LHCN-M2 (cell line): Measurements from ENCODE around the gene THBS3. TPM values are rescaled to one million over a fixed set of nuclear protein-coding genes. Genes with fewer than 3 reads are reported as not detected.
"Not testable (repeated sequence)": the region's sequence is repeated elsewhere in the genome, so short reads cannot be mapped to it uniquely, and the experiment has no call there.

Experiments
- DNase-seq: peaks from one replicate; pipeline ENCODE4 v3.0.0-alpha.2; 2012; ENCODE audit warnings: low read depth
- total RNA-seq: library from RNA; depleted of rRNA; stranded (reverse); fragments of >200 nt; gene quantifications from 2 replicates; pipeline ENCODE4 v1.2.3, GENCODE V29; 2014; rRNA removed

The THBS3 gene
- total RNA-seq, 1 experiment from 2014 or later, result 26.4 TPM

- DNase-seq, result not testable (repeated sequence)
These were observed 51.6 kb downstream of the THBS3 start for GRCh38 chr1:155155996-155156643.

Other genes with a start within 250 kb of the THBS3 start
- gene PYGO2, start 246.1 kb downstream of the THBS3 start, total RNA-seq, result 21.6 and 24.5 TPM in 2 replicates
- 325 and 337 TPM in 2 replicates for gene SHC1, start 237.2 kb downstream of the THBS3 start, total RNA-seq
- gene CKS1B, start 233.2 kb downstream of the THBS3 start, total RNA-seq, result 164 and 175 TPM in 2 replicates
- 30.9 and 41.3 TPM in 2 replicates for gene FLAD1, start 224.6 kb downstream of the THBS3 start, total RNA-seq
- not detected in 2 replicates for gene LENEP, start 214.3 kb downstream of the THBS3 start, total RNA-seq
- 18.9 and 19.5 TPM in 2 replicates for gene ZBTB7B, start 205.1 kb downstream of the THBS3 start, total RNA-seq
- 0.11 and 0.13 TPM in 2 replicates for gene DCST2, start 174.1 kb downstream of the THBS3 start, total RNA-seq
- gene DCST1, start 174.1 kb downstream of the THBS3 start, total RNA-seq, result not detected in 2 replicates
- gene ADAM15, start 156.6 kb downstream of the THBS3 start, total RNA-seq, result 82.4 and 86.7 TPM in 2 replicates
- 8.0 and 8.7 TPM in 2 replicates for gene EFNA4, start 144.2 kb downstream of the THBS3 start, total RNA-seq
- gene EFNA3, start 129.1 kb downstream of the THBS3 start, total RNA-seq, result 1.7 and 2.1 TPM in 2 replicates
- 0.23 TPM in 1 of 2 replicates, not detected in the other for gene EFNA1, start 80.0 kb downstream of the THBS3 start, total RNA-seq
- gene SLC50A1, start 72.0 kb downstream of the THBS3 start, total RNA-seq, result 24.7 and 31.8 TPM in 2 replicates
- gene DPM3, start 67.4 kb downstream of the THBS3 start, total RNA-seq, result 86.9 and 101 TPM in 2 replicates
- 95.3 and 96.7 TPM in 2 replicates for gene KRTCAP2, start 34.6 kb downstream of the THBS3 start, total RNA-seq
- gene TRIM46, start 34.0 kb downstream of the THBS3 start, total RNA-seq, result 3.1 and 3.3 TPM in 2 replicates
- gene MTX1, start 798 bp upstream of the THBS3 start, total RNA-seq, result 47.6 and 49.1 TPM in 2 replicates
- gene ENTREP3, start 47.6 kb upstream of the THBS3 start, total RNA-seq, result 7.8 and 15.6 TPM in 2 replicates
- gene SCAMP3, start 54.5 kb upstream of the THBS3 start, total RNA-seq, result 83.7 and 101 TPM in 2 replicates
- 23.7 and 26.9 TPM in 2 replicates for gene CLK2, start 65.6 kb upstream of the THBS3 start, total RNA-seq
- 1.8 and 2.1 TPM in 2 replicates for gene HCN3, start 69.6 kb upstream of the THBS3 start, total RNA-seq
- gene PKLR, start 93.5 kb upstream of the THBS3 start, total RNA-seq, result not detected in 2 replicates
- gene FDPS, start 101.0 kb upstream of the THBS3 start, total RNA-seq, result 172 and 197 TPM in 2 replicates
- 41.6 and 43.3 TPM in 2 replicates for gene RUSC1, start 113.0 kb upstream of the THBS3 start, total RNA-seq